HEK293 (cell line): ENCODE results near the gene FALEC.

Experiments
- BCL11A ChIP-seq: fragments of 450-650 bp; formaldehyde crosslinking; IDR thresholded peaks from 2 replicates; pipeline ENCODE4 v1.5.1; 2016; ENCODE audit warnings: low read depth, missing biosample characterization, missing genetic modification characterization
- KLF9 ChIP-seq: fragments of 450-650 bp; formaldehyde crosslinking; IDR thresholded peaks from 2 replicates; pipeline ENCODE4 v1.5.1; 2016; ENCODE audit warnings: missing biosample characterization, missing genetic modification characterization, low read depth
- PRDM4 ChIP-seq: fragments of 450-650 bp; formaldehyde crosslinking; IDR thresholded peaks from 2 replicates; pipeline ENCODE4 v1.5.1; 2017; ENCODE audit warnings: missing biosample characterization, missing genetic modification characterization
- RBAK ChIP-seq: fragments of 450-650 bp; formaldehyde crosslinking; IDR thresholded peaks from 2 replicates; pipeline ENCODE4 v1.5.1; 2016; ENCODE audit warnings: missing biosample characterization, missing genetic modification characterization
- TRIM28 ChIP-seq: IDR thresholded peaks from 2 replicates; pipeline ENCODE4 v1.6.1; 2011; ENCODE audit warnings: low read length, control low read depth, borderline replicate concordance
- ZNF133 ChIP-seq: fragments of 450-650 bp; formaldehyde crosslinking; IDR thresholded peaks from 2 replicates; pipeline ENCODE4 v1.5.1; 2016; ENCODE audit warnings: missing biosample characterization, missing genetic modification characterization
- ZNF140 ChIP-seq: fragments of 450-650 bp; formaldehyde crosslinking; IDR thresholded peaks from 2 replicates; pipeline ENCODE4 v1.5.1; 2016; ENCODE audit warnings: missing biosample characterization, missing genetic modification characterization
- ZNF274 ChIP-seq, 2 experiments: fragments of 200-500 bp in 1 of 2; fragments of 450-650 bp in 1 of 2; sonication (Bioruptor generic) in 1 of 2; formaldehyde crosslinking in 1 of 2; IDR thresholded peaks; 2 replicates each; pipeline versions ENCODE4 v1.5.1 to v1.6.1; 2014 to 2016; ENCODE audit warnings: borderline replicate concordance in 1 of 2, inconsistent platforms in 1 of 2, low read length in 1 of 2, missing biosample characterization in 1 of 2, missing genetic modification characterization in 1 of 2
- ZSCAN16 ChIP-seq: fragments of 450-650 bp; formaldehyde crosslinking; IDR thresholded peaks from 2 replicates; pipeline ENCODE4 v1.5.1; 2016; ENCODE audit warnings: missing biosample characterization, missing genetic modification characterization
- ZXDB ChIP-seq: fragments of 450-650 bp; formaldehyde crosslinking; IDR thresholded peaks from 2 replicates; pipeline ENCODE4 v1.5.1; 2016; ENCODE audit warnings: missing biosample characterization, missing genetic modification characterization

- TF ChIP-seq ZNF140 (tag by site-specific recombination): no peak
- TF ChIP-seq TRIM28: no peak
- no peak for TF ChIP-seq RBAK (tag by site-specific recombination)
- no peak for TF ChIP-seq ZSCAN16 (tag by site-specific recombination)
- no peak for TF ChIP-seq BCL11A (tag by site-specific recombination)
- no peak for TF ChIP-seq ZNF274 (IDR thresholded peaks at IDR 0.05; ENCODE audit: low read length)
- TF ChIP-seq ZNF274 (tag by site-specific recombination; IDR thresholded peaks at IDR 0.05; ENCODE audit: borderline replicate concordance): no peak
- no peak for TF ChIP-seq KLF9
- TF ChIP-seq ZNF133: no peak
- no peak for TF ChIP-seq ZXDB
- TF ChIP-seq PRDM4 (tag by site-specific recombination): no peak
These were observed 44.5 kb downstream of the FALEC start for GRCh38 chr1:150560011-150560438.
